GM19193 (cell line): ENCODE results near the gene NBPF20.

ENCODE experiments used
- POLR2A ChIP-seq: IDR thresholded peaks from 4 replicates; pipeline ENCODE4 v1.6.1; 2011; ENCODE audit not compliant: insufficient read depth, insufficient read length; ENCODE audit errors: extremely low read depth

Gene NBPF20

GRCh38 chr1:145425436-145426029 is at the start of gene NBPF20:
TSS of gene NBPF20 (minus strand) at chr1:145425603. CDS start at chr1:145405272, 20,331 bp downstream.
- no peak for TF ChIP-seq POLR2A

- TF ChIP-seq POLR2A: peak; percentile 95
Measured at GRCh38 chr1:145465405-145466144, 40.2 kb upstream of the NBPF20 start.
